Mesendoderm (in vitro differentiated cells): ENCODE measurements around the gene CACNB2.

ENCODE experiments used
- DNase-seq: peaks from one replicate; pipeline ENCODE4 v3.0.0; 2013
- H2AK5ac ChIP-seq: 2 replicates; pipeline ENCODE4 v1.6.1; 2013; ENCODE audit warnings: low read length, inconsistent platforms
- H2BK120ac ChIP-seq: 2 replicates; pipeline ENCODE4 v1.6.1; 2013; ENCODE audit warnings: low read depth, mild to moderate bottlenecking, low read length, moderate library complexity, mixed read lengths
- H2BK15ac ChIP-seq: replicated peaks from 2 replicates; pipeline ENCODE4 v1.6.1; 2013; ENCODE audit warnings: low read depth, mild to moderate bottlenecking, moderate library complexity
- H2BK5ac ChIP-seq: 2 replicates; pipeline ENCODE4 v1.6.1; 2013; ENCODE audit warnings: low read length, inconsistent platforms
- H3K18ac ChIP-seq: 2 replicates; pipeline ENCODE4 v1.6.1; 2013; ENCODE audit warnings: mild to moderate bottlenecking, low read length, mixed read lengths
- H3K23ac ChIP-seq: one replicate; pipeline ENCODE4 v1.6.1; 2013; ENCODE audit warnings: low read length
- H3K27ac ChIP-seq: 2 replicates; pipeline ENCODE4 v1.5.1; 2013; ENCODE audit warnings: low read depth, mild to moderate bottlenecking, inconsistent platforms, low read length, moderate library complexity
- H3K27me3 ChIP-seq: 2 replicates; pipeline ENCODE4 v1.6.1; 2013; ENCODE audit warnings: low read length, control low read depth, mild to moderate bottlenecking, inconsistent platforms; ENCODE audit not compliant: insufficient read depth, poor library complexity
- H3K36me3 ChIP-seq: 2 replicates; pipeline ENCODE4 v1.6.1; 2013; ENCODE audit warnings: low read length, inconsistent platforms; ENCODE audit not compliant: control insufficient read depth, insufficient read depth
- H3K4ac ChIP-seq: one replicate; pipeline ENCODE4 v1.6.1; 2013; ENCODE audit warnings: low read depth, mild to moderate bottlenecking, low read length, moderate library complexity
- H3K4me1 ChIP-seq: 2 replicates; pipeline ENCODE4 v1.6.1; 2013; ENCODE audit warnings: low read depth, low read length, inconsistent platforms; ENCODE audit not compliant: control insufficient read depth
- H3K4me2 ChIP-seq: 2 replicates; pipeline ENCODE4 v1.6.1; 2013; ENCODE audit warnings: low read length
- H3K4me3 ChIP-seq: 2 replicates; pipeline ENCODE4 v1.5.1; 2013; ENCODE audit warnings: mild to moderate bottlenecking, low read length
- H3K56ac ChIP-seq: one replicate; pipeline ENCODE4 v1.6.1; 2013; ENCODE audit warnings: low read length
- H3K79me1 ChIP-seq: 2 replicates; pipeline ENCODE4 v1.6.1; 2013; ENCODE audit warnings: low read length, inconsistent platforms
- H3K79me2 ChIP-seq: 2 replicates; pipeline ENCODE4 v1.6.1; 2013; ENCODE audit warnings: mild to moderate bottlenecking, low read length; ENCODE audit not compliant: control insufficient read depth, insufficient read depth
- H3K9ac ChIP-seq: 2 replicates; pipeline ENCODE4 v1.6.1; 2013; ENCODE audit warnings: low read length, inconsistent platforms
- H4K5ac ChIP-seq: one replicate; pipeline ENCODE4 v1.6.1; 2013; ENCODE audit warnings: low read length
- H4K8ac ChIP-seq: one replicate; pipeline ENCODE4 v1.6.1; 2013; ENCODE audit warnings: low read depth, mild to moderate bottlenecking, control low read depth, low read length, moderate library complexity
- WGBS: extraction: QIAGEN DNeasy Blood & Tissue Kit; methylation state at CpG from one replicate; pipeline ENCODE4 v1.1.7; 2013; ENCODE audit warnings: low lambda C conversion rate, missing lambda C conversion rate; ENCODE audit not compliant: insufficient coverage; ENCODE audit errors: extremely low coverage; 5-methylcytosine and 5-hydroxymethylcytosine counted together

CACNB2 gene

GRCh38 chr10:18226336-18226735 lies 86.1 kb downstream of the CACNB2 start:
- Histone ChIP-seq H3K27me3 (no peaks in the 10 kb centered on the region), H2AK5ac (no peak overlapping the region), H3K4me3 (no peak overlapping the region), H3K36me3 (no peaks in the 10 kb centered on the region), H4K5ac (no peak overlapping the region), H3K79me2 (no peaks in the 10 kb centered on the region), H3K27ac (no peak overlapping the region), H3K9ac (no peak overlapping the region), H3K56ac (no peak overlapping the region), H3K4me1 (no peaks in the 10 kb centered on the region), H3K23ac (no peak overlapping the region), H3K4me2 (no peak overlapping the region), H2BK15ac (no peak overlapping the region), H2BK120ac (no peak overlapping the region), H2BK5ac (no peak overlapping the region), H3K18ac (no peak overlapping the region), H3K79me1 (no peaks in the 10 kb centered on the region), H4K8ac (no peak overlapping the region), H3K4ac (no peak overlapping the region)
- peak; percentile 6 for DNase-seq
- no CpG with 5 or more reads among the region's 5 CpGs for WGBS

- no peak overlapping the region for H3K9ac ChIP-seq
- no peaks in the 10 kb centered on the region for H3K79me1 ChIP-seq
- H2BK5ac ChIP-seq: no peak overlapping the region
- H3K18ac ChIP-seq: no peak overlapping the region
- DNase-seq: no peak
- no peak overlapping the region for H2BK15ac ChIP-seq
- WGBS: 100% methylated on average over 1 of the region's 3 CpGs
- H4K8ac ChIP-seq: no peak overlapping the region
- H3K56ac ChIP-seq: no peak overlapping the region
- H3K36me3 ChIP-seq: no peaks in the 10 kb centered on the region
- no peak overlapping the region for H3K4me2 ChIP-seq
- no peaks in the 10 kb centered on the region for H3K79me2 ChIP-seq
- H3K4me1 ChIP-seq: no peaks in the 10 kb centered on the region
- H3K23ac ChIP-seq: no peak overlapping the region
- H3K27ac ChIP-seq: no peak overlapping the region
- no peak overlapping the region for H3K4me3 ChIP-seq
- H4K5ac ChIP-seq: no peak overlapping the region
- H2BK120ac ChIP-seq: no peak overlapping the region
- no peak overlapping the region for H2AK5ac ChIP-seq
- H3K27me3 ChIP-seq: no peaks in the 10 kb centered on the region
- no peak overlapping the region for H3K4ac ChIP-seq
Measured at GRCh38 chr10:18229826-18230225, 89.6 kb downstream of the CACNB2 start.

- H2BK5ac ChIP-seq: no peak overlapping the region
- H2BK120ac ChIP-seq: no peak overlapping the region
- no peak overlapping the region for H3K23ac ChIP-seq
- H3K79me2 ChIP-seq: no peaks in the 10 kb centered on the region
- no peaks in the 10 kb centered on the region for H3K27me3 ChIP-seq
- H3K4me2 ChIP-seq: no peak overlapping the region
- no peak overlapping the region for H4K5ac ChIP-seq
- no peak overlapping the region for H3K9ac ChIP-seq
- no peak overlapping the region for H3K27ac ChIP-seq
- no peaks in the 10 kb centered on the region for H3K4me1 ChIP-seq
- no peak overlapping the region for H3K56ac ChIP-seq
- H2AK5ac ChIP-seq: no peak overlapping the region
- H4K8ac ChIP-seq: no peak overlapping the region
- WGBS: no CpG with 5 or more reads among the region's 2 CpGs
- H3K4me3 ChIP-seq: no peak overlapping the region
- no peak overlapping the region for H3K4ac ChIP-seq
- no peak overlapping the region for H3K18ac ChIP-seq
- DNase-seq: no peak
- no peaks in the 10 kb centered on the region for H3K36me3 ChIP-seq
- H3K79me1 ChIP-seq: no peaks in the 10 kb centered on the region
- no peak overlapping the region for H2BK15ac ChIP-seq
Measured at GRCh38 chr10:18230794-18231193, 90.6 kb downstream of the CACNB2 start.

GRCh38 chr10:18231480-18231879 lies 91.3 kb downstream of the CACNB2 start:
- H3K4me1 ChIP-seq: no peaks in the 10 kb centered on the region
- H3K4me2 ChIP-seq: no peak overlapping the region
- no CpG with 5 or more reads among the region's 2 CpGs for WGBS
- no peak overlapping the region for H4K8ac ChIP-seq
- H3K9ac ChIP-seq: no peak overlapping the region
- H4K5ac ChIP-seq: no peak overlapping the region
- no peaks in the 10 kb centered on the region for H3K27me3 ChIP-seq
- no peaks in the 10 kb centered on the region for H3K36me3 ChIP-seq
- no peak overlapping the region for H2AK5ac ChIP-seq
- H2BK120ac ChIP-seq: no peak overlapping the region
- no peak overlapping the region for H3K4me3 ChIP-seq
- H3K79me1 ChIP-seq: no peaks in the 10 kb centered on the region
- no peak overlapping the region for H3K56ac ChIP-seq
- no peaks in the 10 kb centered on the region for H3K79me2 ChIP-seq
- no peak overlapping the region for H3K23ac ChIP-seq
- H3K18ac ChIP-seq: no peak overlapping the region
- no peak overlapping the region for H2BK15ac ChIP-seq
- no peak overlapping the region for H3K4ac ChIP-seq
- no peak overlapping the region for H2BK5ac ChIP-seq
- DNase-seq: no peak
- H3K27ac ChIP-seq: no peak overlapping the region

- no peak overlapping the region for H2AK5ac ChIP-seq
- H2BK120ac ChIP-seq: no peak overlapping the region
- H3K18ac ChIP-seq: no peak overlapping the region
- H3K4me2 ChIP-seq: no peak overlapping the region
- no peak overlapping the region for H3K9ac ChIP-seq
- H3K27ac ChIP-seq: no peak overlapping the region
- no peak overlapping the region for H3K56ac ChIP-seq
- no peak overlapping the region for H4K8ac ChIP-seq
- no peaks in the 10 kb centered on the region for H3K27me3 ChIP-seq
- no peaks in the 10 kb centered on the region for H3K79me1 ChIP-seq
- peak; percentile 66 for DNase-seq
- no peaks in the 10 kb centered on the region for H3K79me2 ChIP-seq
- WGBS: no CpG with 5 or more reads among the region's 8 CpGs
- H3K36me3 ChIP-seq: no peaks in the 10 kb centered on the region
- no peaks in the 10 kb centered on the region for H3K4me1 ChIP-seq
- no peak overlapping the region for H3K23ac ChIP-seq
- no peak overlapping the region for H3K4me3 ChIP-seq
- no peak overlapping the region for H2BK15ac ChIP-seq
- no peak overlapping the region for H2BK5ac ChIP-seq
- H4K5ac ChIP-seq: no peak overlapping the region
- H3K4ac ChIP-seq: no peak overlapping the region
Measured at GRCh38 chr10:18233775-18234174, 93.6 kb downstream of the CACNB2 start.

- no peak overlapping the region for H3K4ac ChIP-seq
- no peak for DNase-seq
- WGBS: no CpG with 5 or more reads among the region's 4 CpGs
Measured at GRCh38 chr10:18235477-18235876, 95.3 kb downstream of the CACNB2 start.

More at GRCh38 chr10:18235477-18235876, 95.3 kb downstream of the CACNB2 start:
- Histone ChIP-seq H3K4me1 (no peaks in the 10 kb centered on the region), H3K36me3 (no peaks in the 10 kb centered on the region), H3K79me2 (no peaks in the 10 kb centered on the region), H3K56ac (no peak overlapping the region), H3K4me3 (no peak overlapping the region), H3K27ac (no peak overlapping the region), H3K9ac (no peak overlapping the region), H2BK15ac (no peak overlapping the region), H3K27me3 (no peaks in the 10 kb centered on the region), H4K5ac (no peak overlapping the region), H2AK5ac (no peak overlapping the region), H4K8ac (no peak overlapping the region), H3K79me1 (no peaks in the 10 kb centered on the region), H3K4me2 (no peak overlapping the region), H2BK120ac (no peak overlapping the region), H3K23ac (no peak overlapping the region), H3K18ac (no peak overlapping the region), H2BK5ac (no peak overlapping the region)
